CD14-positive monocyte (primary cell): ENCODE results near the gene LPCAT3. TPM values are rescaled to one million over a fixed set of nuclear protein-coding genes. Genes with fewer than 3 reads are reported as not detected.

Experiments used
- DNase-seq, 3 donors: peaks; one replicate each; pipeline ENCODE4 v3.0.0-alpha.2; 2011 to 2022
- H2AFZ ChIP-seq: 2 replicates; pipeline ENCODE4 v1.6.0; 2012; ENCODE audit warnings: mild to moderate bottlenecking, low read depth, low read length, inconsistent platforms; ENCODE audit not compliant: insufficient read depth, poor library complexity, severe bottlenecking
- H3K27ac ChIP-seq, 2 donors: 1 replicate in 1 of 2; 2 replicates in 1 of 2; pipeline ENCODE4 v1.5.1; 2012 to 2013; ENCODE audit warnings: low read length in 2 of 2, control low read depth in 1 of 2, inconsistent platforms in 1 of 2, low read depth in 1 of 2, mild to moderate bottlenecking in 1 of 2
- H3K27me3 ChIP-seq, 2 donors: one replicate each; pipeline versions ENCODE4 v1.6.0 to v1.6.1; 2011 to 2013; ENCODE audit warnings: low read length in 2 of 2; ENCODE audit not compliant: control insufficient read depth in 2 of 2, insufficient read depth in 2 of 2
- H3K36me3 ChIP-seq, 2 donors: replicated peaks in 1 of 2; 1 replicate in 1 of 2; 2 replicates in 1 of 2; pipeline versions ENCODE4 v1.5.1 to v1.6.1; 2012 to 2013; ENCODE audit warnings: low read length in 2 of 2, control low read depth in 1 of 2, inconsistent platforms in 1 of 2, mild to moderate bottlenecking in 1 of 2; ENCODE audit not compliant: insufficient read depth in 2 of 2, control insufficient read depth in 1 of 2
- H3K4me1 ChIP-seq, 2 donors: 1 replicate in 1 of 2; 2 replicates in 1 of 2; pipeline versions ENCODE4 v1.5.1 to v1.6.1; 2012 to 2013; ENCODE audit warnings: low read length in 2 of 2, control low read depth in 1 of 2, inconsistent platforms in 1 of 2, mild to moderate bottlenecking in 1 of 2, moderate library complexity in 1 of 2; ENCODE audit not compliant: insufficient read depth in 2 of 2, control insufficient read depth in 1 of 2
- H3K4me2 ChIP-seq: replicated peaks from 2 replicates; pipeline ENCODE3; 2012; ENCODE audit warnings: low read length, moderate library complexity, mild to moderate bottlenecking; ENCODE audit not compliant: poor library complexity, severe bottlenecking; ENCODE audit errors: extremely low read depth
- H3K4me3 ChIP-seq, 3 experiments: fragments of 200-600 bp in 1 of 3; sonication (generic) in 1 of 3; replicated peaks in 1 of 3; 1 replicate in 2 of 3; 2 replicates in 1 of 3; pipeline ENCODE4 v1.5.1; 2011 to 2013; ENCODE audit warnings: low read length in 3 of 3, mild to moderate bottlenecking in 3 of 3, control low read depth in 2 of 3, low read depth in 2 of 3, inconsistent platforms in 1 of 3, moderate library complexity in 1 of 3
- H3K79me2 ChIP-seq: 2 replicates; pipeline ENCODE4 v1.6.0; 2012; ENCODE audit warnings: mild to moderate bottlenecking, control low read depth, inconsistent platforms, low read length, moderate library complexity; ENCODE audit not compliant: insufficient read depth
- H3K9ac ChIP-seq: 2 replicates; pipeline ENCODE4 v1.6.0; 2017; ENCODE audit warnings: low read length, mild to moderate bottlenecking; ENCODE audit not compliant: insufficient read depth, poor library complexity, severe bottlenecking
- H3K9me3 ChIP-seq, 2 donors: replicated peaks in 1 of 2; 1 replicate in 1 of 2; 2 replicates in 1 of 2; pipeline versions ENCODE4 v1.5.1 to v1.6.1; 2012 to 2013; ENCODE audit warnings: low read length in 2 of 2, control low read depth in 1 of 2; ENCODE audit not compliant: control insufficient read depth in 1 of 2, insufficient read depth in 1 of 2
- H4K20me1 ChIP-seq: 2 replicates; pipeline ENCODE4 v1.6.0; 2012; ENCODE audit warnings: mild to moderate bottlenecking, low read length, control low read depth, moderate library complexity; ENCODE audit not compliant: insufficient read depth
- H3K27ac Mint-ChIP-seq, 7 donors: one replicate each; pipeline ENCODE4 v1.8.0; 2020; ENCODE audit warnings: mild to moderate bottlenecking in 7 of 7, mixed read lengths in 7 of 7, moderate library complexity in 6 of 7, inconsistent platforms in 2 of 7
- H3K27me3 Mint-ChIP-seq, 3 donors: one replicate each; pipeline ENCODE4 v1.8.0; 2021 to 2022; ENCODE audit warnings: low read depth in 3 of 3, mild to moderate bottlenecking in 3 of 3, mixed read lengths in 3 of 3, moderate library complexity in 3 of 3, inconsistent platforms in 1 of 3
- H3K36me3 Mint-ChIP-seq, 2 donors: one replicate each; pipeline ENCODE4 v1.8.0; 2020; ENCODE audit warnings: mixed read lengths in 2 of 2, inconsistent platforms in 1 of 2, mild to moderate bottlenecking in 1 of 2
- H3K4me1 Mint-ChIP-seq: one replicate; pipeline ENCODE4 v1.8.0; 2020; ENCODE audit warnings: mild to moderate bottlenecking, mixed read lengths
- H3K4me3 Mint-ChIP-seq, 2 donors: one replicate each; pipeline ENCODE4 v1.8.0; 2020; ENCODE audit warnings: mild to moderate bottlenecking in 2 of 2, mixed read lengths in 2 of 2, moderate library complexity in 1 of 2
- H3K9me3 Mint-ChIP-seq, 7 donors: one replicate each; pipeline ENCODE4 v1.8.0; 2020 to 2022; ENCODE audit warnings: mixed read lengths in 7 of 7, mild to moderate bottlenecking in 6 of 7, moderate library complexity in 6 of 7, inconsistent platforms in 2 of 7
- CTCF ChIP-seq: fragments of 200-600 bp; IDR thresholded peaks from one replicate; pipeline ENCODE4 v1.8.0; 2022; ENCODE audit warnings: antibody characterized with exemption, mild to moderate bottlenecking
- WGBS: methylation state at CpG from one replicate; pipeline ENCODE4 v1.1.5; 2013; ENCODE audit warnings: missing lambda C conversion rate; ENCODE audit not compliant: insufficient coverage; 5-methylcytosine and 5-hydroxymethylcytosine counted together
- intact Hi-C, 2 donors: fragments of 100-400 bp; cut with micrococcal nuclease; formaldehyde crosslinking; loops; one replicate each; pipeline versions ENCODE4 v1.15.0 to v1.15.1; 2023
- polyA plus RNA-seq, 3 donors: library from polyadenylated mRNA; depleted of rRNA in 1 of 3; unstranded in 2 of 3; stranded (reverse) in 1 of 3; fragments of 300-500 nt in 2 of 3; fragments of >200 nt in 1 of 3; fragmentation: Illumina TruSeq in 2 of 3; gene quantifications; 1 replicate in 2 of 3; 2 replicates in 1 of 3; pipeline ENCODE4 v1.2.3, GENCODE V29; 2012 to 2021

LPCAT3 gene
- polyA plus RNA-seq, 3 donors = 50.9 to 62.7 (median 54.1) TPM

GRCh38 chr12:6979453-6979852 is 38.8 kb downstream of the LPCAT3 start:
- H3K27me3 Mint-ChIP-seq = no peaks in the 10 kb centered on the region
- H3K27ac Mint-ChIP-seq = peak overlapping the region in 1 of 7 donors; percentile 63

GRCh38 chr12:6979021-6979420 is 39.3 kb downstream of the LPCAT3 start:
- no peaks in the 10 kb centered on the region for H3K4me1 ChIP-seq
- H3K4me3 Mint-ChIP-seq = no peak overlapping the region
- H3K4me2 ChIP-seq = no peak overlapping the region
- 93% methylated on average over 6 of the region's 6 CpGs for WGBS
- no peak overlapping the region for H3K9ac ChIP-seq
- peak overlapping the region in 1 of 2 donors; percentile 28 for H3K27ac ChIP-seq
- no peaks in the 10 kb centered on the region for H3K9me3 Mint-ChIP-seq
- H3K27me3 Mint-ChIP-seq = no peaks in the 10 kb centered on the region
- H3K79me2 ChIP-seq = peaks cover 2% of the 10 kb centered on the region
- H3K4me1 Mint-ChIP-seq = peaks cover 1% of the 10 kb centered on the region
- no peaks in the 10 kb centered on the region for H4K20me1 ChIP-seq
- intact Hi-C loops = no loop called here
- H3K27me3 ChIP-seq = no peaks in the 10 kb centered on the region
- no peak overlapping the region for H3K4me3 ChIP-seq
- no peaks in the 10 kb centered on the region for H3K9me3 ChIP-seq
- peaks cover 96 to 99% of the 10 kb centered on the region in 2 donors for H3K36me3 ChIP-seq
- H2AFZ ChIP-seq = no peak overlapping the region
- no peak for TF ChIP-seq CTCF
- peaks cover 89 to 96% of the 10 kb centered on the region in 2 donors for H3K36me3 Mint-ChIP-seq
- DNase-seq = no peak
- peak overlapping the region in 1 of 7 donors; percentile 63 for H3K27ac Mint-ChIP-seq

More at GRCh38 chr12:6979453-6979852, 38.8 kb downstream of the LPCAT3 start:
- TF ChIP-seq CTCF = no peak
- Histone ChIP-seq H3K36me3 (peaks cover 96 to 99% of the 10 kb centered on the region in 2 donors), H3K4me1 (no peaks in the 10 kb centered on the region), H3K27ac (no peak overlapping the region), H3K9me3 (no peaks in the 10 kb centered on the region), H3K4me3 (no peak overlapping the region), H4K20me1 (no peaks in the 10 kb centered on the region), H3K27me3 (no peaks in the 10 kb centered on the region), H3K4me2 (no peak overlapping the region), H3K79me2 (peaks cover 4% of the 10 kb centered on the region), H3K9ac (no peak overlapping the region), H2AFZ (no peak overlapping the region)
- no peaks in the 10 kb centered on the region for H3K9me3 Mint-ChIP-seq
- peaks cover 1% of the 10 kb centered on the region for H3K4me1 Mint-ChIP-seq
- peaks cover 86 to 94% of the 10 kb centered on the region in 2 donors for H3K36me3 Mint-ChIP-seq
- 100% methylated on average over 1 of the region's 3 CpGs for WGBS
- DNase-seq = no peak
- H3K4me3 Mint-ChIP-seq = no peak overlapping the region
- intact Hi-C loops = no loop called here
